IMR-90 (cell line): ENCODE results near the gene CUL7. TPM values are rescaled to one million over a fixed set of nuclear protein-coding genes. Genes with fewer than 3 reads are reported as not detected.
"Not testable (repeated sequence)": the region's sequence is repeated elsewhere in the genome, so short reads cannot be mapped to it uniquely, and the experiment has no call there.

Source experiments
- ATAC-seq: fragments of 200-7000 bp; cut with Tn5 transposase; 2 replicates; pipeline ENCODE4 v1.9.1; 2020; ENCODE audit warnings: low read depth, mild to moderate bottlenecking, moderate library complexity
- BruUV-seq: library from RNA; stranded (reverse); fragments of 400-500 nt; replicated peaks from 2 replicates; lab custom pipeline; 2021; lab: Mats Ljungman, UMichigan
- CTCF ChIA-PET: fragments of 300-600 bp; formaldehyde crosslinking; extraction: SDS; loops from one replicate; lab custom pipeline; 2021; ENCODE audit warnings: antibody characterized with exemption; lab: Yijun Ruan, JAX
- POLR2A ChIA-PET: fragments of 300-600 bp; sonication (Branson Sonifier 250); formaldehyde crosslinking; loops from one replicate; lab custom pipeline; 2022; ENCODE audit warnings: antibody characterized with exemption; ENCODE audit not compliant: unreplicated experiment; lab: Charles Lee
- DNase-seq: peaks from one replicate; pipeline ENCODE4 v3.0.0; 2013
- H2AFZ ChIP-seq: replicated peaks from 2 replicates; pipeline ENCODE3; 2013; ENCODE audit warnings: low read length, mild to moderate bottlenecking; ENCODE audit not compliant: poor library complexity
- H2AK5ac ChIP-seq: 2 replicates; pipeline ENCODE4 v1.6.1; 2013; ENCODE audit warnings: low read depth, low read length, inconsistent platforms
- H2AK9ac ChIP-seq: replicated peaks from 2 replicates; pipeline ENCODE3; 2013; ENCODE audit warnings: mild to moderate bottlenecking, low read depth, low read length, moderate library complexity; ENCODE audit not compliant: poor library complexity
- H2BK120ac ChIP-seq: 2 replicates; pipeline ENCODE4 v1.6.1; 2013; ENCODE audit warnings: low read depth, low read length, inconsistent platforms
- H2BK15ac ChIP-seq: 3 replicates; pipeline ENCODE4 v1.6.1; 2013; ENCODE audit warnings: low read depth, low read length, inconsistent platforms
- H2BK20ac ChIP-seq: 2 replicates; pipeline ENCODE4 v1.6.1; 2013; ENCODE audit warnings: low read depth, mild to moderate bottlenecking, inconsistent platforms, low read length, moderate library complexity
- H2BK5ac ChIP-seq: 2 replicates; pipeline ENCODE4 v1.6.1; 2013; ENCODE audit warnings: mild to moderate bottlenecking, low read depth, low read length, inconsistent platforms; ENCODE audit not compliant: poor library complexity, severe bottlenecking
- H3K14ac ChIP-seq: replicated peaks from 2 replicates; pipeline ENCODE4 v1.6.1; 2013; ENCODE audit warnings: low read depth, low read length, inconsistent platforms
- H3K18ac ChIP-seq: 2 replicates; pipeline ENCODE4 v1.6.1; 2013; ENCODE audit warnings: low read depth, low read length, control low read depth
- H3K23ac ChIP-seq: 2 replicates; pipeline ENCODE4 v1.6.1; 2013; ENCODE audit warnings: low read depth, low read length, inconsistent platforms
- H3K27ac ChIP-seq: 2 replicates; pipeline ENCODE4 v1.5.1; 2013; ENCODE audit warnings: mild to moderate bottlenecking, control low read depth, low read length; ENCODE audit not compliant: insufficient read depth
- H3K27me3 ChIP-seq: 2 replicates; pipeline ENCODE4 v1.6.1; 2013; ENCODE audit warnings: low read length; ENCODE audit not compliant: control insufficient read depth, insufficient read depth
- H3K36me3 ChIP-seq: 2 replicates; pipeline ENCODE4 v1.6.1; 2013; ENCODE audit warnings: low read length, mixed read lengths; ENCODE audit not compliant: control insufficient read depth, insufficient read depth
- H3K4ac ChIP-seq: 2 replicates; pipeline ENCODE4 v1.6.1; 2013; ENCODE audit warnings: low read depth, low read length, inconsistent platforms
- H3K4me1 ChIP-seq: 2 replicates; pipeline ENCODE4 v1.6.1; 2013; ENCODE audit warnings: low read length, mixed read lengths; ENCODE audit not compliant: control insufficient read depth, insufficient read depth
- H3K4me2 ChIP-seq: 2 replicates; pipeline ENCODE4 v1.6.1; 2013; ENCODE audit warnings: low read depth, mild to moderate bottlenecking, control low read depth, low read length, moderate library complexity
- H3K4me3 ChIP-seq: 2 replicates; pipeline ENCODE4 v1.5.1; 2013; ENCODE audit warnings: low read depth, mild to moderate bottlenecking, control low read depth, low read length, moderate library complexity; ENCODE audit not compliant: insufficient read depth
- H3K56ac ChIP-seq: 2 replicates; pipeline ENCODE4 v1.6.1; 2013; ENCODE audit warnings: low read length, inconsistent platforms; ENCODE audit not compliant: insufficient read depth; ENCODE audit errors: extremely low read depth
- H3K79me1 ChIP-seq, 2 experiments: 2 replicates each; pipeline ENCODE4 v1.6.1; 2013; ENCODE audit warnings: low read length in 2 of 2, inconsistent platforms in 1 of 2, low read depth in 1 of 2
- H3K9ac ChIP-seq: 2 replicates; pipeline ENCODE4 v1.6.1; 2013; ENCODE audit warnings: low read depth, low read length, control low read depth
- H3K9me1 ChIP-seq: 2 replicates; pipeline ENCODE4 v1.6.1; 2013; ENCODE audit warnings: low read length, inconsistent platforms; ENCODE audit not compliant: insufficient read depth
- H3K9me3 ChIP-seq: 2 replicates; pipeline ENCODE4 v1.6.1; 2013; ENCODE audit warnings: low read length; ENCODE audit not compliant: control insufficient read depth, insufficient read depth
- H4K20me1 ChIP-seq: 2 replicates; pipeline ENCODE4 v1.6.1; 2013; ENCODE audit warnings: low read length, inconsistent platforms; ENCODE audit not compliant: insufficient read depth
- H4K5ac ChIP-seq: 2 replicates; pipeline ENCODE4 v1.6.1; 2013; ENCODE audit warnings: mild to moderate bottlenecking, low read depth, low read length, control low read depth
- H4K8ac ChIP-seq, 2 experiments: 2 replicates each; pipeline ENCODE4 v1.6.1; 2013; ENCODE audit warnings: low read depth in 2 of 2, low read length in 2 of 2, control low read depth in 1 of 2, inconsistent platforms in 1 of 2
- H4K91ac ChIP-seq: 2 replicates; pipeline ENCODE4 v1.6.1; 2013; ENCODE audit warnings: low read depth, low read length, inconsistent platforms; ENCODE audit not compliant: insufficient read depth
- WGBS, 2 experiments: methylation state at CpG; one replicate each; pipeline versions ENCODE4 v1.1.5 to v1.1.7; 2013; ENCODE audit warnings: missing lambda C conversion rate in 2 of 2; ENCODE audit not compliant: insufficient read length in 1 of 2; ENCODE audit errors: extremely low coverage in 2 of 2; 5-methylcytosine and 5-hydroxymethylcytosine counted together
- dilution Hi-C: fragments of 300-500 bp; cut with HindIII; formaldehyde crosslinking; loops from one replicate; pipeline ENCODE4 v1.14.3; 2018; ENCODE audit warnings: low sequenced_read_pairs; ENCODE audit not compliant: unreplicated experiment
- in situ Hi-C: fragments of 300-500 bp; cut with MboI; formaldehyde crosslinking; loops from 3 replicates; pipeline ENCODE4 v1.14.3; 2019; ENCODE audit warnings: low sequenced_read_pairs, inconsistent platforms, mixed read lengths
- intact Hi-C: fragments of 100-400 bp; cut with micrococcal nuclease; formaldehyde crosslinking; loops from 2 replicates; pipeline ENCODE4 v1.10.0; 2022
- polyA plus RNA-seq, 3 experiments: library from polyadenylated mRNA; depleted of rRNA; stranded (reverse); fragments of >200 nt; gene quantifications; 2 replicates each; pipeline ENCODE4 v1.2.3, GENCODE V29; 2012; ENCODE audit warnings: low replicate concordance in 1 of 3
- total RNA-seq: library from RNA; depleted of rRNA; stranded (reverse); fragments of >200 nt; gene quantifications from 2 replicates; pipeline ENCODE4 v1.2.3, GENCODE V29; 2012

CUL7 gene
- total and polyA plus RNA-seq, 2 of the 4 experiments (the other 2 are of a cell fraction) = 38.0 to 39.3 TPM

DNA sequence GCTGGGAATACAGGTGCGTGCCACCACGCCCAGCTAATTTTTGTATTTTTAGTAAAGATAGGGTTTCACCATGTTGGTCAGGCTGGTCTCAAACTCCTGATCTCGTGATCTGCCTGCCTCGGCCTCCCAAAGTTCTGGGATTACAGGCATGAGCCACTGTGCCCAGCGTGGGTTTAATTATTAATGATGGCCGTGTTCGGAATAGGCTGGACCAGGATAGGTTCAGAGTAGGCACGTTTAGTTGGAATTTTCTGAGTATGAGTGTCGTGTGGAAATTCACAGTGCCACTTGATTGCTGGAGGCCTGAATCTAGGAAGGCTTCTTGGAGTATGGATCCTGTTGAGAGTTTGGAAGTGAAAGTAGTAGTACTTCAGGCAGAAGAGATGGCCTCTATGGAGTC lies 55.4 kb downstream of the CUL7 start:
- H4K8ac ChIP-seq, H2AK5ac ChIP-seq, H3K4me2 ChIP-seq, H3K4me3 ChIP-seq, ATAC-seq, H2BK15ac ChIP-seq, H4K91ac ChIP-seq, in situ Hi-C loops, H3K9me1 ChIP-seq, H3K4ac ChIP-seq, CTCF ChIA-PET, H4K5ac ChIP-seq, H2BK5ac ChIP-seq, H3K14ac ChIP-seq, H3K23ac ChIP-seq, H3K36me3 ChIP-seq, DNase-seq, H4K20me1 ChIP-seq, H3K9me3 ChIP-seq, H3K9ac ChIP-seq, H3K4me1 ChIP-seq, H2BK120ac ChIP-seq, H3K18ac ChIP-seq, H3K27ac ChIP-seq, intact Hi-C loops, BruUV-seq, dilution Hi-C loops, H3K27me3 ChIP-seq, H3K56ac ChIP-seq, H2AFZ ChIP-seq, H2AK9ac ChIP-seq, H2BK20ac ChIP-seq: not testable (repeated sequence)
- WGBS, 2 experiments = 93% methylated on average over 5 of the region's 9 CpGs; no CpG with 5 or more reads in 1 of the 2 experiments
- POLR2A ChIA-PET = interaction anchor here (1.1 kb wide), 1 partner anchor 14 kb away, joined by 3 read pairs; the partner anchor contains the start of gene PPP2R5D
- peaks cover 12 to 46% of the 10 kb centered on the region in 2 experiments for H3K79me1 ChIP-seq
